ENCODE data around the gene FGFR2.

DNA sequence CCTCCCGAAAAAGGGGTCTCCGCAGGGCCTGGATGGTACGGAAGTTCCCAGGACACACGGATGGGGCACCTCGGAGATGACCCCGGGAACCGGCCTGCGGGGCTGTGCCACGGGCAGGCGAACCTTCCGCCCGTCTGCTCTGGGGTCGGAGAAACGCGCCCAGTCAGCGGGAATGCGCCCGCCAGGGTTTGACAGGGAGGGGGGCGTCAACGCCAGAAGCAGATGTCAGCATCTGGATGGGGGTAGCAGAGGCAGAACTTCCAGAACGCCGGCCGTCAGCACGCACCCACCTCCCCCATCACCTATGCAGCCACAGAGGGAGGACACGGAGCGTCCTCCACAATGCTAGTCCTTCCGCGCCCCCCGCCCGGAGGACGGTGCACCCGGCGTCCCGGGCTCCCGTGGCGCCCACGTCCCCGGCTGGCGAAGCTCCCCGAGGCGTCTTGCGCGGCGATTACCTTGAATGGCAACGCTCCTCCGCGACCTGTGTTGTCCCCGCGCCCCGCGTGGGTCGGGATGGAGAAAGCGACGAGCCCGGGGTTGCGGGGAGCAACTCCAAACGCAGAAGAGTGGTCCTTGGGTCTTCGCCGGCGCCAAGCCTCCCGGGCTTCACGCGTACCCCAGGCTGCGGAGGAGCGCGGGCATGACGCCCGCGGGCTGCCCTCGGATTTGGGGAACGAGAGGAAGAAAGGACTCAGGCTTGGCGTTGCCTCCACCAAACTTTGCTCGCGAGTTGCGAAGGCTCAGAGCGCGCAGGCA, 561 bp downstream of the FGFR2 start:
- no peak for TF ChIP-seq MYC (IDR thresholded peaks at IDR 0.05; ENCODE audit: low read depth, low read length)
- no peak for TF ChIP-seq MYC (CRISPR knock-in tag; IDR thresholded peaks at IDR 0.05; ENCODE audit: borderline replicate concordance, low read depth)
- no peak for TF ChIP-seq BHLHE40 (IDR thresholded peaks at IDR 0.05; ENCODE audit: low read length)
- TF ChIP-seq GTF2F1 (IDR thresholded peaks at IDR 0.05; ENCODE audit: low read depth, low read length), result no peak
- TF ChIP-seq ZNF384 (IDR thresholded peaks at IDR 0.05; ENCODE audit: low read depth, low read length), result no peak
- no peak for TF ChIP-seq POLR2A (conservative IDR thresholded peaks at IDR 0.05)
- TF ChIP-seq, protein P1, sequence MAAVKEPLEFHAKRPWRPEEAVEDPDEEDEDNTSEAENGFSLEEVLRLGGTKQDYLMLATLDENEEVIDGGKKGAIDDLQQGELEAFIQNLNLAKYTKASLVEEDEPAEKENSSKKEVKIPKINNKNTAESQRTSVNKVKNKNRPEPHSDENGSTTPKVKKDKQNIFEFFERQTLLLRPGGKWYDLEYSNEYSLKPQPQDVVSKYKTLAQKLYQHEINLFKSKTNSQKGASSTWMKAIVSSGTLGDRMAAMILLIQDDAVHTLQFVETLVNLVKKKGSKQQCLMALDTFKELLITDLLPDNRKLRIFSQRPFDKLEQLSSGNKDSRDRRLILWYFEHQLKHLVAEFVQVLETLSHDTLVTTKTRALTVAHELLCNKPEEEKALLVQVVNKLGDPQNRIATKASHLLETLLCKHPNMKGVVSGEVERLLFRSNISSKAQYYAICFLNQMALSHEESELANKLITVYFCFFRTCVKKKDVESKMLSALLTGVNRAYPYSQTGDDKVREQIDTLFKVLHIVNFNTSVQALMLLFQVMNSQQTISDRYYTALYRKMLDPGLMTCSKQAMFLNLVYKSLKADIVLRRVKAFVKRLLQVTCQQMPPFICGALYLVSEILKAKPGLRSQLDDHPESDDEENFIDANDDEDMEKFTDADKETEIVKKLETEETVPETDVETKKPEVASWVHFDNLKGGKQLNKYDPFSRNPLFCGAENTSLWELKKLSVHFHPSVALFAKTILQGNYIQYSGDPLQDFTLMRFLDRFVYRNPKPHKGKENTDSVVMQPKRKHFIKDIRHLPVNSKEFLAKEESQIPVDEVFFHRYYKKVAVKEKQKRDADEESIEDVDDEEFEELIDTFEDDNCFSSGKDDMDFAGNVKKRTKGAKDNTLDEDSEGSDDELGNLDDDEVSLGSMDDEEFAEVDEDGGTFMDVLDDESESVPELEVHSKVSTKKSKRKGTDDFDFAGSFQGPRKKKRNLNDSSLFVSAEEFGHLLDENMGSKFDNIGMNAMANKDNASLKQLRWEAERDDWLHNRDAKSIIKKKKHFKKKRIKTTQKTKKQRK (IDR thresholded peaks at IDR 0.05; ENCODE audit: borderline replicate concordance, low read depth, low read length), result no peak
- no peak for TF ChIP-seq SMARCA4 (IDR thresholded peaks at IDR 0.05)
- TF ChIP-seq MTA3 (IDR thresholded peaks at IDR 0.05; ENCODE audit: borderline replicate concordance), result no peak
- no peak for TF ChIP-seq ADNP (tag; IDR thresholded peaks at IDR 0.05)
- TF ChIP-seq MECOM (CRISPR knock-in tag; IDR thresholded peaks at IDR 0.05), result no peak
- TF ChIP-seq BRCA1 (IDR thresholded peaks at IDR 0.05), result no peak
- TF ChIP-seq BRCA1 (CRISPR knock-in tag; IDR thresholded peaks at IDR 0.05), result no peak
- TF ChIP-seq FOSL1 (tag; conservative IDR thresholded peaks at IDR 0.05), result no peak
- TF ChIP-seq BACH1 (tag; IDR thresholded peaks at IDR 0.05), result no peak
- TF ChIP-seq RCOR1 (IDR thresholded peaks at IDR 0.05; ENCODE audit: borderline replicate concordance in 1 of 2, low read depth in 2 of 2, low read length in 2 of 2), result no peak
